GM19025 (cell line): ENCODE measurements around the gene GSTO2.
"Not testable (repeated sequence)": the region's sequence is repeated elsewhere in the genome, so short reads cannot be mapped to it uniquely, and the experiment has no call there.

Source experiments
- ATAC-seq: cut with Tn5 transposase; IDR thresholded peaks from one replicate; pipeline ENCODE4 v1.9.1; 2021; ENCODE audit warnings: mild to moderate bottlenecking, low read depth, moderate library complexity; ENCODE audit not compliant: unreplicated experiment

The GSTO2 gene

DNA sequence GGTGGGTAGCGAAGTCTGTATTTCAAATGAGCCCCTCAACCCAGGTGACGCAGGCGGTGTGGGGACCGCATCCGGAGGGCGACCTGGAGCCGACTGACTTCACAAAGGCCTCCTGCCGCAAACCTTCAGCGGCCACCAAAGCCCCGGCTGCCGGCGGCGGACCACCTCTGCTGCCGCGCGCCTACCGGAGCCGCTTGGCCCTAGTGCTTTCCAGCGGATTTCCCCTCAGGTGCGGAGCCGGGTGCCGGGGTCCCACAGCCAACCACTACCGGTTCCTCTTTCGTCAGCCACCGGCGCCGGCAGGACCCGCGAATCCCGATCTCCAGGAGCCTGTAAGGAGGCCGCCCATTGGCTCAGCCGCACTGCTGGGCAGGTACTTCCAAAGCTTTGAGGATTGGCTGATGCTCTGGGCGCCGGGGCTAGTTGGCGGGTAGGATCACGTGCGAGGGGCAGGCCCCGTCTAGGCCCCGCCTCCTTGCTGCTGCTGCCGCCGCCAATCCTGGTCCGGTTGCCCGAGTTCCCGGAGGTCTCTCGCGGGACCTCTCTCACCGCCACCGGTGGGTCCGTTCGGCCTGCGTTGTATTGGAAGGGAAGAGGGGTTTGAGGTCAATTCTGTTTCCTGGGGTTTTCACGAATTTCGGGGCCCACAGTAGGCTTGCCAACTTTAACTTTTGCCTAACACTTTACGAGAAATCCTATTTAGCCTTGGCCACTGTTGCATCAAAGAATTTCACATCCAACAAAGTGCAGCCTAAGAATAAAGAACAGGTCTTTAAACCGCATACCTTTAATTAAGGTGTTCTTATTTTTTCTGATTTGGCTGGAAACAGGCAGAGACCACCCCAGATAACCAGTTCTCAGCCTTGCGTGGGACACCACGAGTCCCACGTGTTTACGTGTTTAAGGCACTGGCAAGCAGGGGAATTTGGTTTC, at the start of gene GSTO2:
TSS of gene GSTO2 (plus strand) at position 472 of the 933 bp plus-strand sequence. CDS start 5,732 bp downstream, outside the sequence.
- peak; percentile 98 for ATAC-seq

DNA sequence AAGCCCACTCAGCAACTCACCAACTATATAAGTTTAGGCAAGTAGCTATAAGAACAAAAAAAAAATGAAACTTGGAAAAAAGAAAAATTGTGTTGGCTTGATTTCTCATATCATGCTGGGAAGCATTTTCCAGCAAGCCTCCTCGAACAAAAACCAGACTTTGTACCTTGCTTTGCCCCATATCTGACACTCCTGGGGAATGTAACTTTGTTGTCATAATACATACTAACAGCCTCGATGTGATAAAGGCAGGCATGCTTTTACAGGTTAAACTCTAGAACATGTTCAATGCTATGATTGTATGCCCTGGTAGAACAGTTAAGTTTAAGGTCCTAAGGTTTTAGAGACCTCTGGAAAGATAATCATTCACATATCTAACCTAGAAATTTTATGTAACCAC, 48.5 kb upstream of the GSTO2 start:
- no peak for ATAC-seq

DNA sequence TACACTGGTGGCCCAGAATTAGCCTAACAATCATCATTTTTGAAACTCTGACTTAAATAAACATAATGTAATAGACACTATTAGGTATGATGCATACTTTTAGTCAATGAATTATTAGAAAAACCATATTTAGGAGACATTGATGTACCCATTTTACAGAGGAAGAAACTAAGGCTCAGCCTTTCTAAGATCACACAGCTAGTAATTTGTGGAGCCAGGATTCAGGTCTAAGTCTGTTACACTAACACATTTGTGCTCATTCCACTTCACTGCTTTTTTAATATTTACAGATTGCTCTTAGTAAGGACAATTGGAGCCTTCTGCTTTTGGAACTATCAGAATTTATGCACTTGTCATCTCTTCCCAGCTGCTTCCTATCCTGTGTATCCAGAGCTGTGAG, 45.7 kb upstream of the GSTO2 start:
- ATAC-seq, result no peak

DNA sequence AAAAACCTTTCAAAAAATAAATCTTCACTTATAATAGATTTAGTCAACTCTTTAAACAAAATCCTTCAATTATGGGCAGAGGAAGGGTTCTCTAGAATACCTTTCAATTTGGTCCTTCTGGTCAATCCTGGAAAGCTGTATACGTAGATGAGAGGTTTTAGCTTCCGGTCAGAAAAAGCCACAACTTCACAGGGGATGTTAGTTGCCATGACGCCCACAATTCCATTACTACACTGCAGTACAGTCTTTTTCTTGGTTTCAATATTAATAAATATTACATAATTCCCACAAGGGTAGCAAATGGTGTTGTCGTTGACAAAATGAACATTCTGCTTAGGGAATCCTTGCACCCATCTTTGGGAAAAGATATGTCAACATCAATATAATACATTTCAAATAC, 38.5 kb upstream of the GSTO2 start:
- ATAC-seq, result no peak

- peak; percentile 100 for ATAC-seq
Observed at GRCh38 chr10:104231784-104232612, 37.0 kb upstream of the GSTO2 start, which contains the start of gene CFAP43. TSS of gene CFAP43 (minus strand) at chr10:104232364. CDS start at chr10:104232246, 118 bp downstream.

GRCh38 chr10:104232613-104233102, 36.3 kb upstream of the GSTO2 start:
- peak; percentile 5 for ATAC-seq

DNA sequence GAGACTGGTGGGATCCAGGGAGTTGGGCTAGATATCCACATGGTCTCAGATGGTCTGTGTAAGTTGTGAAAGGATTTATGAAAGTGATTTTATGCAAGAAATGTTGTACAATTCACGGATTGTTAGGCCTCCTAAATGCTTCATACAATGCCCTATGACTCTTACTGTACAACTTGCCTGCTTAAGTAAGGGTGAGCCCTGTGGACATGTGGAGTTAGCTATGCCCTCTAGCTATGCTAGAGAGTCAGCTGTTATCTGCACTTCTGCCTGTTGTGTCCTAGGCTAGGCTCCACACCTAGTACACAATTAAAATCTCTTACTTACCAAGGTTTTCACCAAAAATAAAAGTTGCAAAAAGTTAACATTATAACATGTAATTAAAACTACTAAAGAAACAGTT, 35.2 kb upstream of the GSTO2 start:
- ATAC-seq, result no peak

DNA sequence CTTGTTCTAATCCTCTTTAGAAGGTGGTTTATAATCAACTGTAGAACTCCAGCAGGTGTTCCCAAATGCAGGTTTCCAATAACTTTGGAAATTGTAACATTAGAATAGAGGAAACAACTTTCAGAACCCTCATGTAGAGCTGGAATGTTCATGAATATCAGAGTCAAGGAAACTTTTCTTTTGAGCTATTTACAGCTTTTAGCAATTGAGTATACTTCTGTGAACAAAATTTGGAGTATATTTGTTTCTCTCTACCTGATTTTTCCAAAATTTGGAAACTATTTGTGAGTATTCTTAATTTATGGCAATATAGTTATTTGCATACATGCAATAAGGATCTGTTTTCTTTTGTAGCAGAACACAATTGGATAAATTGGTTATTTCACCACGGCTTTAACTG, 34.0 kb upstream of the GSTO2 start:
- no peak for ATAC-seq

DNA sequence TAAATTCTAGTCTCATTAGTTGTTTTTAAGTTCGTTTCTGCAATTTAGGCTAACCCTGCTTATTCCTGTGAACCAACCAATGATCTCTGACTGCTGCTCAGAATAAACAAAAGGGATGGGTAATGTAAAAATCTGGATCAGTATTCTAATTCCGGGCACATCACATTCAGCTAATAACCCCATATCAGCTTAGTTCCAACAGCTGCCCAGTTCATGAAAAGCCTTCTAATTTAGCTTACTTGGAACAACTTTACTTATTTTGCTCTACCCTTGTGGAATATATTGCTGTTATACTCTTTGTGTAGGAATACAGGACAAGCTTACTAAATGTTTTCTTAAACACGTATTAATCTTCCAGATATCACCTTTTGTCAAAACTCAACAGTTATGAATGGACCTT, 33.2 kb upstream of the GSTO2 start:
- no peak for ATAC-seq

GRCh38 chr10:104240078-104240477, 28.9 kb upstream of the GSTO2 start:
- ATAC-seq, result no peak

- ATAC-seq, result no peak
Observed at GRCh38 chr10:104242545-104242944, 26.4 kb upstream of the GSTO2 start.

GRCh38 chr10:104243009-104243408, 26.0 kb upstream of the GSTO2 start:
- not testable (repeated sequence) for ATAC-seq

DNA sequence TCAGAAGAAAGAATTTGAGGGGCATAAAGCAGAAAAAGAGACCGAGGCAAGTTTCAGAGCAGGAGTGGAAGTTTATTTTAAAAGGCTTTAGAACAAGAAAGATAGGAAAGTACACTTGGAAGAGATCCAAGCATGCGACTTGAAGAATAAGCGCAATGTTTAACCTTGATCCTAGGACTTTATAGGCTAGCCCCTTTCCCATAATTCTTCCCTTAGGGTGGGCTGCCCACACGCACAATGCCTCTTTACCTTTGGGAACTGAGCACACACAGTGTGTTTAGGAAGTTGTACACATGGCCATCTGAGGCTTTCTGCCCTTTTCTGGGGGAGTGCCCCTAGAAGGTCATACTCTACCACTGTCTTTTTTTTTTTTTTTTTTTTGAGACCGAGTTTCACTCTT, 25.5 kb upstream of the GSTO2 start:
- ATAC-seq, result no peak

- no peak for ATAC-seq
Observed at GRCh38 chr10:104245066-104245632, 23.8 kb upstream of the GSTO2 start.

DNA sequence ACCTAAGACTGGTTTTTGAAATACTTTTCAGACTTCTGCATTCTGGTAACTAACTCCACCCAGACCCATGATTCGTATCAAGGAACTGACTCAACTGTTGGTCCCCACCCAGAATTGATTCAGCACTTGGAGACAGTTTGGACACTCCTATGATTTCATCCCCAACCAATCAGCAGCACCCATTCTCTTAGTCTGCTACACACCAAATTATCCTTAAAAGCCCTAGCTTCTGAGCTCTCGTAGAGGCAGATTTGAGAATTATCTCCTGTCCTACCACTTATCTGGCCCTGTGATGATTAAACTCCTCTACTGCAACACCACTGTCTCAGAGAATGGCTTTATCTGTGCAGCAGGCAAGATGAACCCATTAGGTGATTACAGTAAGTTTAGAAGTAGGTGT, 22.0 kb upstream of the GSTO2 start:
- no peak for ATAC-seq

GRCh38 chr10:104247513-104248146, 21.4 kb upstream of the GSTO2 start:
- ATAC-seq, result no peak

GRCh38 chr10:104248931-104249330, 20.1 kb upstream of the GSTO2 start:
- ATAC-seq, result not testable (repeated sequence)

DNA sequence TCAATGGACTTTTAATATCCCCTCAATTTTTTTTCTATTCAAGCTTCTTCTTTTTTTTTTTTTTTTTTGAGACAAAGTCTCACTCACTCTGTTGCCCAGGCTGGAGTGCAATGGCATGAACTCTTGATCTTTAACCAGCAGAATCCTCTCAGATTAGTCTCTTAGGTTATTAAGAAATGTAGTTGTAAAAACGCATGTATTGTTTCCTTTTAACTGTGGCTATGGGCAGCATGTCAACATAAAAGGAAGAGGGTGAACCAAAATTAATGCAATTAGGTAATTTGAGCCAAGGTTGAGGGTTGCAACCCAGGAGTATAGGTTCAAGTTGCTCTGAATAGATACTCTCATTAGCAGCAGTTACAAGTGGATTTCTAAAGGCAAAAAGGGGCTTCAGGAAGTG, 18.6 kb upstream of the GSTO2 start:
- no peak for ATAC-seq

DNA sequence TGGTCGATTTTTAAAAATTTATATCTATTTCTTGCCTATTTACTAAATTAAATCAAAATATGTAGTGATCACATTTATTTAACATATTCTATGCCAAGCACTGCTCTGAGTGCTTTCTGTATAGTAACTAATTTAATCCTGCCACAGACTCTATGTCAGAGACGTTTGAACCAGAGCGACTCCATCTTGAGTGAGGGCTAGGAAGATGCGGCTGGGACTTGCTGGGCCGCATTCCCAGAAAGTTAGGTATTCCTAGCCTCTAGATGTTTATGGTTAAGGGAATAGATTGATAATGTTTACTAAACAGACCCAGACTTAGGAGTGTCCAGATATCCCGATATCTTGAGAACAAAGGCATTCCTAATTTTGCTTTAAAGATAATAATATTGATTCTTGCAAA, 17.5 kb upstream of the GSTO2 start:
- ATAC-seq, result no peak

- no peak for ATAC-seq
Observed at GRCh38 chr10:104252368-104252767, 16.6 kb upstream of the GSTO2 start.
